ENCODE measurements around the gene NKIRAS1.
"Not testable (repeated sequence)": the region's sequence is repeated elsewhere in the genome, so short reads cannot be mapped to it uniquely, and the experiment has no call there.

DNA sequence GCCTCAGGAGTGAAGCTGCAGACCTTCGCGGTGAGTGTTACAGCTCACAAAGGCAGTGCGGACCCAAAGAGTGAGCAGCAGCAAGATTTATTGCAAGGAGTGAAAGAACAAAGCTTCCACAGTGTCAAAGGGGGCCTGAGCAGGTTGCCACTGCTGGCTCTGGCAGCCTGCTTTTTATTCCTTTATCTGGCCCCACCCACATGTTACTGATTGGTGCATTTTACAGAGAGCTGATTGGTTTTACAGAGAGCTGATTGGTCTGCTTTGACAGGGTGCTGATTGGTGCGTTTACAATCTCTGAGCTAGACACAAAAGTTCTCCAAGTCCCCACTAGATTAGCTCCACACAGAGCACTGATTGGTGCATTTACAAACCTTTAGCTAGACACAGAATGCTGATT lies 34.8 kb downstream of the NKIRAS1 start:
- TF ChIP-seq POLR2A (IDR thresholded peaks at IDR 0.05; ENCODE audit: low read depth); EP300 (IDR thresholded peaks at IDR 0.05): not testable (repeated sequence)
- TF ChIP-seq, protein P1, sequence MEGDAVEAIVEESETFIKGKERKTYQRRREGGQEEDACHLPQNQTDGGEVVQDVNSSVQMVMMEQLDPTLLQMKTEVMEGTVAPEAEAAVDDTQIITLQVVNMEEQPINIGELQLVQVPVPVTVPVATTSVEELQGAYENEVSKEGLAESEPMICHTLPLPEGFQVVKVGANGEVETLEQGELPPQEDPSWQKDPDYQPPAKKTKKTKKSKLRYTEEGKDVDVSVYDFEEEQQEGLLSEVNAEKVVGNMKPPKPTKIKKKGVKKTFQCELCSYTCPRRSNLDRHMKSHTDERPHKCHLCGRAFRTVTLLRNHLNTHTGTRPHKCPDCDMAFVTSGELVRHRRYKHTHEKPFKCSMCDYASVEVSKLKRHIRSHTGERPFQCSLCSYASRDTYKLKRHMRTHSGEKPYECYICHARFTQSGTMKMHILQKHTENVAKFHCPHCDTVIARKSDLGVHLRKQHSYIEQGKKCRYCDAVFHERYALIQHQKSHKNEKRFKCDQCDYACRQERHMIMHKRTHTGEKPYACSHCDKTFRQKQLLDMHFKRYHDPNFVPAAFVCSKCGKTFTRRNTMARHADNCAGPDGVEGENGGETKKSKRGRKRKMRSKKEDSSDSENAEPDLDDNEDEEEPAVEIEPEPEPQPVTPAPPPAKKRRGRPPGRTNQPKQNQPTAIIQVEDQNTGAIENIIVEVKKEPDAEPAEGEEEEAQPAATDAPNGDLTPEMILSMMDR (IDR thresholded peaks at IDR 0.05) = not testable (repeated sequence)

All from esophagus muscularis mucosa (tissue), 4 donors.